ENCODE measurements around the gene CD79B.

Gene CD79B

DNA sequence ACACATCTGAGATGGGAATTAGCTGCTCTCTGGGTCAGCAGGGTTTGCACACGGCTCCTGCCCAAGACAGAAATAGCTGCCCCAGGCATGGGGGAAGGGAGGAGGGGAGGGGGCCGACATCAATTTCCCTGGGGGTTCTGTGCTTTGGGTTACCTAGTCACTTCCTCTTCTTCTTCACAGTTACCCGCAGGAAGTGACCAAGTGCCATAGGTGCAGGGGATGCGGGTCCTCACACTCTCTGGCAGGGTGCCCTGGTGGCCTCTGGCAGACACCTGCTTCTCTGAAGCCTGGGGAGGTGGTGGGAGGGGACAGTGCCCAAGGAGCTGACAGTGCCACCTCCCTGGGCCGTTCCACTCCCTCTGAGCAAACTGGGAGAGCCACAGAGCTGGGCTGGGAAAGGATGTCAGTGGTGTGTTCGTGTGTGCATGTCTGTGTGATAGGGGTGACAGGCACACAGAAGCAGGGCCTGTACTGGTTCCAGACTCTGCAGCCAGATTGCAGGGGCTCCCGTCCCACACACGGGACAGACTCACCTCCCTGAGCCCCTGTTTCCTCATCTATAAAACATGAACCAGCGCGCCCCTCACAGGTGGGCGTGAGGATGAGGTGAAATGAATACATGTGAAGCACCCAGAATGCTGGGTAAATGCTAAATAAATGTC lies 22.4 kb upstream of the CD79B start:
- no peak for TF ChIP-seq CTCF (IDR thresholded peaks at IDR 0.05; ENCODE audit: insufficient read depth, low read depth, low read length, missing control alignments)
- no peak overlapping the region for H3K4me3 ChIP-seq (ENCODE audit: low read length)
- DNase-seq (ENCODE audit: low read depth), result no peak

DNA sequence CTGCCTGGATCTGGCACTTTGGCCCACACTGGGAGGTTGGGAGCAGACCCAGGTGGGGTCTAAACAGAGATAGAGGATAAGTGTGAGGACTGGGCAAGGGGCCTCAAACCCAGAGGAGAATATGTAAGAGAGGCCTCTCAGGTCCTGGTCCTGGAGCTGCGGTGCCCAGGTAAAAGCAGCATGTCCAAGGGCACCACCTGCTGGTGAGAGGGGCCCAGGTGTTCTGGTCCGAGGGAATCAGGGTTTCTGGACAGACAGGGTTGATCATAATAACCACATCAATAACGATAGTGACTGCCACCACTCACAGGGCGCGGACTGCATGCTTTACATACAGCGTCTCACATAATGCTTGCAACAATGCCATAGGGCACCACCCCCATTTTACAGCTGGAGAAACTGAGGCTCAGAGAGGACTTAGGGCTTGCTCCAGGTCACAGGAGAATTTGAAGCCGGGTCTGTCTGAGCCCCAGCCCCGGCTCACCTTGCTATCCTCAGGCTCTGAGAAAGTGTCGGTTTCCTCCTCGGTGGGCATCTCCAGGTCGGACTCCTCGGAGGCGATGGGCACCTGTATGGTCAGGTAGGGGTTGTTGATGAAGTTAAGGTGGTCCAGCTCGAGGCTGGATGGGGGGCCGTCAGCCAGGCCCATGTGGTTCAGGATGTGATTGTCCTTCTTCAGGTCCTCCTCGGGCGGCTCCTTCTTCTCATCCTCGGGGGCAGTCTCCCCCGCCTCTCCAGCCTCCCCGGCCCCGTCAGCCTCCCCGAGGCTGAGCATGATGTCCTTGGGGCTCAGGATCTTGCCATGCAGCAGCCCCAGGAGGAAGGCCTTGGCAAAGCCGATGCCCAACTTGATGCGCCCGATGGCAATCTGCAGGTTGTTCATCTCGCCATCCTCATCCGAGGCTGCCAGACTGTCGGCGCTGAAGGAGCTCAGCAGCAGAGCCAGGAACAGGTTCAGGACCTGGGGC lies 19.1 kb upstream of the CD79B start:
- H3K4me3 ChIP-seq (ENCODE audit: low read length), result no peak overlapping the region
- peak; percentile 76 for TF ChIP-seq CTCF (IDR thresholded peaks at IDR 0.05; ENCODE audit: insufficient read depth, low read depth, low read length, missing control alignments)
- peak; percentile 65 for DNase-seq (ENCODE audit: low read depth)

- H3K4me3 ChIP-seq (ENCODE audit: low read length), result no peak overlapping the region
- TF ChIP-seq CTCF (IDR thresholded peaks at IDR 0.05; ENCODE audit: insufficient read depth, low read depth, low read length, missing control alignments), result no peak
- DNase-seq (ENCODE audit: low read depth), result no peak
Observed at GRCh38 chr17:63949576-63950250, 17.6 kb upstream of the CD79B start.

DNA sequence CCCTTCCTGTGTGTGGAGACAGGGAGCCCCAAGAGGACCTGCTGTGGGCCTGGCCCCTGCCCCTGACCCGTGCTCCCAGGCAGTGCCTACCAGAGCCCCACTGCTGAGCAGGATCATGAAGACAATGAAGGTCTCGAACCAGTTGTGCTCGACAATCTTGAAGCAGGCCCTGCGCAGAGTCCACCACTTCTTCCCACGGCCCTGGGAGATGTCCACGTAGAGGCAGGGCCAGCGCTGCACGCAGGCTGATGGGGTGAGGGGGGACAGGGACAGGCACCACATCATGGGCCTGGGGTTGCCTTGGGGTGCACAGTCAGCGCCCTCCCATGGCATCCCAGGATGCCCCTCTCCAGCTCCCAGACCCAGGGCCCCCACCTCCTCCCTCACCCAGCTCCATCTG lies 16.4 kb upstream of the CD79B start:
- no peak for DNase-seq (ENCODE audit: low read depth)
- no peak overlapping the region for H3K4me3 ChIP-seq (ENCODE audit: low read length)
- TF ChIP-seq CTCF (IDR thresholded peaks at IDR 0.05; ENCODE audit: insufficient read depth, low read depth, low read length, missing control alignments), result no peak

DNA sequence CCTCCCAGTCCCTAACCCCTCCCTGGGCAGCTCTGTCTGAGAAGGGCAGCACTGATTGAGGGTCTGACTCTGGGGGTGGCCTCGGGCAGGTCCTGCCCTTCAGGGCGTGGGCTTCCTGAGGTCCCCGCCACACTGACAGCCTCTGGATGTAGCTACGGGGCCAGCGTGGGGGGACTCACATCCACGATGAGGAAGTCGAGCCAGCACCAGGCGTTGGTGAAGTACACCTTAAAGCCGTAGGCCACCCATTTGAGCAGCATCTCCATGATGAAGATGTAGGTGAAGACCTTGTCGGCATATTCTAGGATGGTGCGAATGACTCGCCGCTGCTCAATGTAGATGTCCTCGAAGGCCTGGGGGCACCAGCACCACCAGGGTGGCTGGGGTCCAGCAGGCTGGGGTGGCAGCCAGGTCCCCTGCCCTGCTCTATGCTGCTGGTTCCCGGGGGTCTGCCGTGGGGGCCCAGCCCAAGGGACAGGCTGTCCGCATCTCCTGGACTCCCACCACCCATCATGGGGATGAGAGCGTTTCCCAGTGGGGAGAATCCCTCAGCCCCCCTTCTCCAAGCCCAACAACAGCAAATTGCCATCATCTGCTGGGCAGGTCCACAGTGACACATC lies 15.7 kb upstream of the CD79B start:
- no peak for TF ChIP-seq CTCF (IDR thresholded peaks at IDR 0.05; ENCODE audit: insufficient read depth, low read depth, low read length, missing control alignments)
- H3K4me3 ChIP-seq (ENCODE audit: low read length), result no peak overlapping the region
- no peak for DNase-seq (ENCODE audit: low read depth)

DNA sequence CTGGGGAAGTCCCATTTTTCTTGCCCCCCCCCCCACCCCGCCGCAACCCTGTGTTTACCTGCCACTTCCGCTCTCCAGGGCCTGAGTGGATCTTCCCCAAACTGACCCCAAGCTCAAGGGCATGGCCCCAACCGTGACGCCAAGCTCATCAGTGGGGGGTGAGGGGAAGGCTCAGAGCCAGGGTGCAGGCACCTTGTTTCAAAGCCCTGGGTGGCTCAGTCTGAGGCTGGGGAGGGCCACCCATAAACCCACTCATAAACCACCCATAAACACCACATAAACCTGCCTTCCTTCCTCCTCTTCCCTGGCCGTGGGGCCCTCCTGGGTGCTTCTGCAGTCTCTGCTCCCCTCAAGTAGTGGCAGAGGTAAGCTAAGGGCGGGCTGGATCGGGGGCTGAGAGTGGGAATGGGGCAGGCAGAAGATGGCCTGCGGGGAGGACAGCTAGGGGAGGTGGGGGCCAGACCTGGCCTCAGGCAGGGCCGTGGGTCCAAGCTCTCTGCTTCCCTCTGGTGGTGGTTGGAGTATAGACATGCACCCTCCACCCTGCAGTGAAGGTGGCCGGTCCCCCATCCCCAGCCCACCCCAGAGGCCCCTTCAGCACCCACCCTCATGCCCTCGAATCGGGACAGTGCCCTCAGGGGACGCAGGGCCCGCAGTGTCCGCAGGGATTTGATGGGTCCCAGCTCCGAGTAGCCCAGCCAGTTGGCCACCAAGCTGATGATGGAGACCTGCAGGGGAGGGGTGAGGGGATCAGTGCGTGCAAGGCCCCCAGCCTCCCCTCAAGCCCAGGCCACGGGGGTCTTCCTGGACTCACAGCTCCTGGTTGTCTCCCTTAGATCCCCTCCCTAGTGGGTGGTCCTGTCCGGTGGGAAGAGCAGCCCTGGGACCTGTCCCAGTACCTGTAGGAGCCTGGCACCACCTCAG lies 14.6 kb upstream of the CD79B start:
- TF ChIP-seq CTCF (IDR thresholded peaks at IDR 0.05; ENCODE audit: insufficient read depth, low read depth, low read length, missing control alignments), result peak; percentile 70
- peak; percentile 19 for DNase-seq (ENCODE audit: low read depth)
- H3K4me3 ChIP-seq (ENCODE audit: low read length), result no peak overlapping the region

Measured in epithelial cell of esophagus (primary cell).